ENCODE measurements around the gene SH3TC1. TPM values are rescaled to one million over a fixed set of nuclear protein-coding genes. Genes with fewer than 3 reads are reported as not detected.

Gene SH3TC1
- total and polyA plus RNA-seq, 10 donors: 23.3 to 157 (median 62.0) TPM

DNA sequence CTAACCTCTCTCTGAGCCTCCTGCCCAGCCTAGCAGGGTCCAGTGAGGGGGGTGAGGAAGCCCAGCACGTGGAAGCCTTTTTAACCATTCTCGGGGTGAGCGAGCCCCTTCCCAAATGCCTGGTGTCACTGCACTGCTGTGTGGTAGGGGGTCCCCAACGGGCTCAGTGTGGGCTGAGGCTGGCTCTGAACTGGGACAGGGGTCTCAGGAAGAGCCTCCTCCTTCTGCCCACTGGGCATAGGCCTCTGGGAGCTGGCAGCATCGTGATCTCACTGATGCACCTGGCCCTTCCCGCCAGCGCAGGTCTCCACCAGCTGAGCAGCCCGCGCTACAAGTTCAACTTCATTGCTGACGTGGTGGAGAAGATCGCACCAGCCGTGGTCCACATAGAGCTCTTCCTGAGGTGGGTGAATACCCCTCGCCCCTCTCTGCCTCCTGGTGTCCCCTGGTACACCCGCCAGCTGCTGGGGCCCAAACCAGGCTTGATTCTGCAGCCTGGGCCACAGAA is 83.1 kb downstream of the SH3TC1 start:
- intact Hi-C loops (cut with DNase I; ENCODE audit: low total_unique reads): no loop called here
- 79 to 90% (median 87%) methylated on average over 13 to 14 of the region's 14 CpGs for WGBS, 5 donors
- TF ChIP-seq POLR2AphosphoS5 (IDR thresholded peaks at IDR 0.05) (no peak), POLR2A (IDR thresholded peaks at IDR 0.05) (no peak)
- TF ChIP-seq, protein P1, sequence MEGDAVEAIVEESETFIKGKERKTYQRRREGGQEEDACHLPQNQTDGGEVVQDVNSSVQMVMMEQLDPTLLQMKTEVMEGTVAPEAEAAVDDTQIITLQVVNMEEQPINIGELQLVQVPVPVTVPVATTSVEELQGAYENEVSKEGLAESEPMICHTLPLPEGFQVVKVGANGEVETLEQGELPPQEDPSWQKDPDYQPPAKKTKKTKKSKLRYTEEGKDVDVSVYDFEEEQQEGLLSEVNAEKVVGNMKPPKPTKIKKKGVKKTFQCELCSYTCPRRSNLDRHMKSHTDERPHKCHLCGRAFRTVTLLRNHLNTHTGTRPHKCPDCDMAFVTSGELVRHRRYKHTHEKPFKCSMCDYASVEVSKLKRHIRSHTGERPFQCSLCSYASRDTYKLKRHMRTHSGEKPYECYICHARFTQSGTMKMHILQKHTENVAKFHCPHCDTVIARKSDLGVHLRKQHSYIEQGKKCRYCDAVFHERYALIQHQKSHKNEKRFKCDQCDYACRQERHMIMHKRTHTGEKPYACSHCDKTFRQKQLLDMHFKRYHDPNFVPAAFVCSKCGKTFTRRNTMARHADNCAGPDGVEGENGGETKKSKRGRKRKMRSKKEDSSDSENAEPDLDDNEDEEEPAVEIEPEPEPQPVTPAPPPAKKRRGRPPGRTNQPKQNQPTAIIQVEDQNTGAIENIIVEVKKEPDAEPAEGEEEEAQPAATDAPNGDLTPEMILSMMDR (IDR thresholded peaks at IDR 0.05 in 8 of 11, conservative IDR thresholded peaks at IDR 0.05 in 3 of 11): no peak

GRCh38 chr4:8282742-8283141 is 83.7 kb downstream of the SH3TC1 start:
- peaks cover 0 to 25% (median 0%) of the 10 kb centered on the region in 6 donors for H3K4me1 ChIP-seq
- TF ChIP-seq POLR2A (IDR thresholded peaks at IDR 0.05): no peak
- TF ChIP-seq, protein P1 (IDR thresholded peaks at IDR 0.05 in 8 of 11, conservative IDR thresholded peaks at IDR 0.05 in 3 of 11): no peak
- TF ChIP-seq POLR2AphosphoS5 (IDR thresholded peaks at IDR 0.05): no peak
- H3K36me3 ChIP-seq: no peaks in the 10 kb centered on the region
- no peaks in the 10 kb centered on the region for H3K9me3 ChIP-seq
- no peak overlapping the region for H3K27ac ChIP-seq
- no peak overlapping the region for H3K4me3 ChIP-seq
- intact Hi-C loops (cut with DNase I; ENCODE audit: low total_unique reads): no loop called here
- H3K27me3 ChIP-seq (replicated peaks in 1 of 7): peaks cover 0 to 31% (median 0%) of the 10 kb centered on the region in 7 donors
- DNase-seq: peak; percentile 65
- 87 to 94% (median 90%) methylated on average over 14 of the region's 14 CpGs for WGBS, 5 donors

More for the DNA sequence above, 83.1 kb downstream of the SH3TC1 start:
- no peak overlapping the region for H3K27ac ChIP-seq
- peaks cover 0 to 36% (median 0%) of the 10 kb centered on the region in 7 donors for H3K27me3 ChIP-seq (replicated peaks in 1 of 7)
- no peaks in the 10 kb centered on the region for H3K36me3 ChIP-seq
- no peaks in the 10 kb centered on the region for H3K9me3 ChIP-seq
- no peak overlapping the region for H3K4me3 ChIP-seq
- peaks cover 0 to 25% (median 0%) of the 10 kb centered on the region in 6 donors for H3K4me1 ChIP-seq
- peak; percentile 51 for DNase-seq

GRCh38 chr4:8283161-8283560 is 84.1 kb downstream of the SH3TC1 start:
- Histone ChIP-seq H3K27ac (no peak overlapping the region), H3K36me3 (no peaks in the 10 kb centered on the region), H3K27me3 (replicated peaks in 1 of 7) (peaks cover 0 to 30% (median 0%) of the 10 kb centered on the region in 7 donors), H3K4me3 (no peak overlapping the region), H3K4me1 (peaks cover 0 to 24% (median 0%) of the 10 kb centered on the region in 6 donors), H3K9me3 (no peaks in the 10 kb centered on the region)
- TF ChIP-seq, protein P1 (IDR thresholded peaks at IDR 0.05 in 8 of 11, conservative IDR thresholded peaks at IDR 0.05 in 3 of 11): no peak
- TF ChIP-seq POLR2A (IDR thresholded peaks at IDR 0.05) (no peak), POLR2AphosphoS5 (IDR thresholded peaks at IDR 0.05) (no peak)
- peak; percentile 68 for DNase-seq
- intact Hi-C loops (cut with DNase I; ENCODE audit: low total_unique reads): no loop called here
- WGBS, 5 donors: 50 to 65% (median 59%) methylated on average over 9 to 10 of the region's 10 CpGs

- TF ChIP-seq POLR2A (IDR thresholded peaks at IDR 0.05): no peak
- TF ChIP-seq, protein P1 (IDR thresholded peaks at IDR 0.05 in 8 of 11, conservative IDR thresholded peaks at IDR 0.05 in 3 of 11): no peak
- H3K27me3 ChIP-seq (replicated peaks in 1 of 7): peaks cover 0 to 27% (median 0%) of the 10 kb centered on the region in 7 donors
- no peak overlapping the region for H3K27ac ChIP-seq
- 78 to 93% (median 88%) methylated on average over 10 to 20 of the region's 20 CpGs for WGBS, 5 donors
- peaks cover 0 to 19% (median 0%) of the 10 kb centered on the region in 6 donors for H3K4me1 ChIP-seq
- no peaks in the 10 kb centered on the region for H3K36me3 ChIP-seq
- no peak overlapping the region for H3K4me3 ChIP-seq
- no peaks in the 10 kb centered on the region for H3K9me3 ChIP-seq
- intact Hi-C loops (cut with DNase I; ENCODE audit: low total_unique reads): no loop called here
- DNase-seq: peak; percentile 66
Measured at GRCh38 chr4:8283631-8284121, 84.6 kb downstream of the SH3TC1 start.
